SH-SY5Y (cell line): Measurements from ENCODE around the gene MOXD1.

ENCODE experiments used
- GATA2 ChIP-seq: IDR thresholded peaks from 2 replicates; pipeline ENCODE4 v1.6.1; 2011; ENCODE audit warnings: mild to moderate bottlenecking, low read depth, low read length
- GATA3 ChIP-seq: IDR thresholded peaks from 2 replicates; pipeline ENCODE4 v1.6.1; 2011; ENCODE audit warnings: low read depth, mild to moderate bottlenecking, low read length, moderate library complexity

GRCh38 chr6:132330759-132331158 lies 70.5 kb downstream of the MOXD1 start:
- TF ChIP-seq GATA3: no peak
- no peak for TF ChIP-seq GATA2
